Erythroblast (primary cell): Measurements from ENCODE around the gene EEFSEC.

Experiments
- GATA1 ChIP-seq: IDR thresholded peaks from 2 replicates; pipeline ENCODE4 v1.6.1; 2011; ENCODE audit warnings: low read depth, mild to moderate bottlenecking, control low read depth, low read length, moderate library complexity
- POLR2A ChIP-seq: IDR thresholded peaks from 2 replicates; pipeline ENCODE4 v1.6.1; 2011; ENCODE audit warnings: mild to moderate bottlenecking, low read length

DNA sequence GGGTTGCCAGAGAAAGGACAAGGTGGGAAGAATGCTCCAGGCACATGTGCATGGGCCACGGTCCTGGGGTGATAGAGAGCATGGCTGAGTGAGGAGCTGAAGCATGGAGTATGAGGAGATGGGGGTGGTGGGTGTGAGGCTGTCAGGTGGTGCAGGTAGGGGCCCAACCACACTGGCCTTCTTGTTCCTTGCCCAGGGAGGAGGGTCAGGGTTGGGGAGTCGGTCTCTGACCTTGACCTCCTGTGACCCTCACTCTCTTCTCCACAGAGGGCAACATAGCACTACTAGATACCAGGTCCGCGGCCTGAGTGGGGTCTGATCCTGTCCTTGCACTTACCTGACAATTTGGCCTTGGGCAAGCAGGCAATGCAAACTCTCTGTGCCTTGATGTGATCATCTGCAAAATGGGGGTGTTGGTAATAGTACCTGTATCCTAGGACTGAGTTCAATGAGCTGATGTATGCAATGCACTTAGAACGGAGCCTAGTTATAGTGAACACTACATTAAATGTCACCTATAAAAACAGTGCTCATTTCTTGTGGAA is 75.2 kb downstream of the EEFSEC start:
- TF ChIP-seq POLR2A (no peak), GATA1 (no peak)
